HG02642 (cell line): ENCODE measurements around the gene ABHD4.
"Not testable (repeated sequence)": the region's sequence is repeated elsewhere in the genome, so short reads cannot be mapped to it uniquely, and the experiment has no call there.

Source experiments
- ATAC-seq: cut with Tn5 transposase; IDR thresholded peaks from one replicate; pipeline ENCODE4 v1.9.1; 2021; ENCODE audit warnings: mild to moderate bottlenecking; ENCODE audit not compliant: unreplicated experiment, poor library complexity

ABHD4 gene, protein sequence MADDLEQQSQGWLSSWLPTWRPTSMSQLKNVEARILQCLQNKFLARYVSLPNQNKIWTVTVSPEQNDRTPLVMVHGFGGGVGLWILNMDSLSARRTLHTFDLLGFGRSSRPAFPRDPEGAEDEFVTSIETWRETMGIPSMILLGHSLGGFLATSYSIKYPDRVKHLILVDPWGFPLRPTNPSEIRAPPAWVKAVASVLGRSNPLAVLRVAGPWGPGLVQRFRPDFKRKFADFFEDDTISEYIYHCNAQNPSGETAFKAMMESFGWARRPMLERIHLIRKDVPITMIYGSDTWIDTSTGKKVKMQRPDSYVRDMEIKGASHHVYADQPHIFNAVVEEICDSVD

DNA sequence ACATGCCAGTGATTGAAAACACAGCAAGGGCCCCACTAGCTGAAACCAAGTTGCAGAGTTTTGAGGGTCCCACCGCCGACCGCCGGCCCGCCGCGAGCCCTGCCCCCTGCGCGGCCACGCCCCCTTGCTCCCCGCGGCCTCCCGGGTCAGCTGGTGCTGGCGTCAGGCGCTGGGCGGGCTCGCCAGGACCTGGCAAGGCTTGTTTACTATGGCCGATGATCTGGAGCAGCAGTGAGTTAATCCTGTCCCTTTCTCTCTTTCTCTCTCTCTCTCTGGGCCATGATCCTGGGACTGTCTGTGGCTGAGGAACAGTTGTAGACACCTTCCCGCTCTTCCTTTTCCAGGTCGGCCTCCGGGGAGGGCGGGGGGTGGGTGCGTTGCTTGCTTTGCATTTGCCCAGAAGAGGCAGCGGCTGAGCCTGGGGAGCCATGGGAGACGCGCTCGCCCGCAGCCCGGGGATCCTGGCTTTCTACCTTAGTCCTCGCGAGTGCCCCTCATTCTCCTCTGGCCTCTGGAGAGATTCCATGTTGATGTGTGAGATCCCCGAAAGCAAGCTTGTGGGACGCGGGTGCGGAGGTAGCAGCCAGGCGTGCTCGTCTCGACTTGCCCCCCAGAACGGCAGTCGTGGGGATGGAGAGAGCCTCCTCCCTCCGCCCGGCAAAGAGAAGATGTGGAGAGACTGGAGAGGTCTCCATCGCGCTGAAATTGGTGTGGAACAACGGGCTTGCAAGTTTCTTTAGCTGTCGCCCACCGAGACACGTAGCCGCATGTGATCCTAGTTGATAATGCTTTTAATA lies at the start of gene ABHD4:
TSS of gene ABHD4 (plus strand) at position 202 of the 797 bp plus-strand sequence. CDS start at position 209, 7 bp downstream.
- peak; percentile 87 for ATAC-seq

DNA sequence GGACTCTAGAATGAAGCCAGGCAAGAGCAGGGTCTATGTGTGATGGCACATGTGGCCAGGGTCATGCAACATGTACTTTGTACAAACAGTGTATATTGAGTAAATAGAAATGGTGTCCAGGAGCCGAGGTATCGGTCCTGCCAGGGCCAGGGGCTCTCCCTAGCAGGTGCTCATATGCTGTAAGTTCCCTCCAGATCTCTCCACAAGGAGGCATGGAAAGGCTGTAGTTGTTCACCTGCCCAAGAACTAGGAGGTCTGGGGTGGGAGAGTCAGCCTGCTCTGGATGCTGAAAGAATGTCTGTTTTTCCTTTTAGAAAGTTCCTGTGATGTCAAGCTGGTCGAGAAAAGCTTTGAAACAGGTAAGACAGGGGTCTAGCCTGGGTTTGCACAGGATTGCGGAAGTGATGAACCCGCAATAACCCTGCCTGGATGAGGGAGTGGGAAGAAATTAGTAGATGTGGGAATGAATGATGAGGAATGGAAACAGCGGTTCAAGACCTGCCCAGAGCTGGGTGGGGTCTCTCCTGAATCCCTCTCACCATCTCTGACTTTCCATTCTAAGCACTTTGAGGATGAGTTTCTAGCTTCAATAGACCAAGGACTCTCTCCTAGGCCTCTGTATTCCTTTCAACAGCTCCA lies 48.7 kb upstream of the ABHD4 start:
- ATAC-seq = no peak

DNA sequence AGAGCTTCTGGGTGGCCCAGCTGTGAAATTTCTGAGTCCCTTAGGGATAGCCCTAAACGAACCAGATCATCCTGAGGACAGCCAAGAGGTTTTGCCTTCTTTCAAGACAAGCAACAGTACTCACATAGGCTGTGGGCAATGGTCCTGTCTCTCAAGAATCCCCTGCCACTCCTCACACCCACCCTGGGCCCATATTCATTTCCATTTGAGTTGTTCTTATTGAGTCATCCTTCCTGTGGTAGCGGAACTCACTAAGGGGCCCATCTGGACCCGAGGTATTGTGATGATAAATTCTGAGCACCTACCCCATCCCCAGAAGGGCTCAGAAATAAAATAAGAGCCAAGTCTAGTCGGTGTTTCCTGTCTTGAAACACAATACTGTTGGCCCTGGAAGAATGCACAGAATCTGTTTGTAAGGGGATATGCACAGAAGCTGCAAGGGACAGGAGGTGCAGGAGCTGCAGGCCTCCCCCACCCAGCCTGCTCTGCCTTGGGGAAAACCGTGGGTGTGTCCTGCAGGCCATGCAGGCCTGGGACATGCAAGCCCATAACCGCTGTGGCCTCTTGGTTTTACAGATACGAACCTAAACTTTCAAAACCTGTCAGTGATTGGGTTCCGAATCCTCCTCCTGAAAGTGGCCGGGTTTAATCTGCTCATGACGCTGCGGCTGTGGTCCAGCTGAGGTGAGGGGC lies 48.0 kb upstream of the ABHD4 start:
- peak; percentile 67 for ATAC-seq

DNA sequence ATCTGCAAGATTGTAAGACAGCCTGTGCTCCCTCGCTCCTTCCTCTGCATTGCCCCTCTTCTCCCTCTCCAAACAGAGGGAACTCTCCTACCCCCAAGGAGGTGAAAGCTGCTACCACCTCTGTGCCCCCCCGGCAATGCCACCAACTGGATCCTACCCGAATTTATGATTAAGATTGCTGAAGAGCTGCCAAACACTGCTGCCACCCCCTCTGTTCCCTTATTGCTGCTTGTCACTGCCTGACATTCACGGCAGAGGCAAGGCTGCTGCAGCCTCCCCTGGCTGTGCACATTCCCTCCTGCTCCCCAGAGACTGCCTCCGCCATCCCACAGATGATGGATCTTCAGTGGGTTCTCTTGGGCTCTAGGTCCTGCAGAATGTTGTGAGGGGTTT lies 46.5 kb upstream of the ABHD4 start:
- ATAC-seq = no peak

DNA sequence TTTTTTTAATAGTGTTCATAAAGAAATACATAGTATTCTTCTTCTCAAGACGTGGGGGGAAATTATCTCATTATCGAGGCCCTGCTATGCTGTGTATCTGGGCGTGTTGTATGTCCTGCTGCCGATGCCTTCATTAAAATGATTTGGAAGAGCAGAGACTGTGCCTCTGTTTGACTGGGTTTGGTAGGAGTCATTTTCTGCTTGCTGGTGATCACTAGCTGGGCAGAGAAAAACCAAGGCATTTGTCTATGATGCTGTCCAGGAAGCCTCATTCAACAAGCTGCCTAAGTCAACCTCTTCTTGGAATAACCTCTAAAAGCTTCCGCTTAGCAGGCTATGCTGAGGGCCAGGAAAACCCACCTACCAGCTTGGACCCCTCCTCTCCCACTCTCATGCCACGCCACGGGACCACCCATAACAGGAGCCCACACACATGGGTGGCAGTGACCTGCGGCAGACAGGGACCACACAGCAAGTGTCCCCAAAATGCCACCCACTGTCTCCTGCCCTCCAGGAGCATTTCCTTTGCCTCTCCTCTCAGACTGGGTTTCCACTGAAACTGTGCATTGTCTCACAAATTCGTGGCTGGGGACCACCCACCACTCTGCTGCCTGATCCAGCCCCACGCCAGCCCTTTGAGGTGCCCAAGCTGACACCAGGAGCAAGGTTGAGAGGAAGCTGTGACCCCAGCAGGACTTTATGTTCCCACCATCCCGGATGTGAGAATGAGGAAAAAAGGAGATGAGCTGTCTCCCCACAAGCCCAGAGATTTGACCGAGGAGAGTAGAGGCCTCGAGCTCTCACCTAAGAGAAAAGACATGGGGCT lies 45.9 kb upstream of the ABHD4 start:
- no peak for ATAC-seq

DNA sequence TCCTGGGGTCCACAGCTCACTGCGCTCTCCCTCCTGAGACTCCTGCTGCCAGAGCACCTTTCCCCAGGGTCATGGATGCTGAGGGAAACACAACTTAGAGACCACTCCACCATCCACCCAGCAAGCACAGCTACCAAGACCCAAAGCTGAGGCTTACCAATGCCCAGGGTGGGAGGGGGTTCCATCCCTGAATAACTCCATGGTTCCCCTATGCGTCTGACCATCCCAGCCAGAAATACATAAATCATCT lies 45.3 kb upstream of the ABHD4 start:
- ATAC-seq = no peak

DNA sequence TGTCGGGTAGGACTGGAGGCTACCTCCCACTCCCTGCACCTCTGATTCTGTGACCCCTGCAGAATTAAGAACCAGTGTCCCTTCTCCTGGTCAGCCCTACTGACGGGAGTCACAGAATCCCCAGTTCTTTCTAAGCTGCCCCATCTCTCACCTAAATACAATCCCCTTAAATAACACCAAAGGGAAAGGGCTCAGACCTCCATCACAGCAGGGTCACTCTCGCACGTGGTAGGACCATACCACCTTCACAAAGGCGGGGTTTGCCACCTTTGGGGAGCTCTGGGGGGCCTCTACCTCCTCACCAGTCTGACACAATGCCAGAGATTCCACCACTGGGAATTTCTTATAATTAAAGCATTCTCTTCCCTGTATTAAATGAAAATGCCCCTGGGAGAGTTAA lies 44.7 kb upstream of the ABHD4 start:
- no peak for ATAC-seq

DNA sequence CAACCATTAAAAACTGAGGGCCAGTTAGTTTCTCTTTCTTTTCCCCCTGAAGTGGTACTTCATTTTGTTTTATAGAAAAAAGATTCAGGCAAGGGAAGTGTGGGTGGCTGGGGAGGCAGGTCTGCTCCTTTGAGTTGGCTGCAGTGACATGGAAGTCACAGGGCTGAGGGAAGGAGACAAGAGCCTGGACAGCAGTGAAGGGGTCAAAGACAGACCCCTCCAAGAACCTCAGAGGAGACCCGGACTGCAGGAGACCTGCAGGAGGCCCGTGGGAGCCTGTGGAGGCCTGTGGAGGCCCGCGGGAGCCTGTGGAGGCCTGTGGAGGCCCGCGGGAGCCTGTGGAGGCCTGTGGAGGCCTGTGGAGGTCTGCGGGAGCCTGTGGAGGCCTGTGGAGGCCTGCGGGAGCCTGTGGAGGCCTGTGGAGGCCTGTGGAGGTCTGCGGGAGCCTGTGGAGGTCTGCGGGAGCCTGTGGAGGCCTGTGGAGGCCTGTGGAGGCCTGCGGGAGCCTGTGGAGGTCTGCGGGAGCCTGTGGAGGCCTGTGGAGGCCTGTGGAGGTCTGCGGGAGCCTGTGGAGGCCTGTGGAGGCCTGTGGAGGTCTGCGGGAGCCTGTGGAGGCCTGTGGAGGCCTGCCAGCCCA lies 44.1 kb upstream of the ABHD4 start:
- not testable (repeated sequence) for ATAC-seq

DNA sequence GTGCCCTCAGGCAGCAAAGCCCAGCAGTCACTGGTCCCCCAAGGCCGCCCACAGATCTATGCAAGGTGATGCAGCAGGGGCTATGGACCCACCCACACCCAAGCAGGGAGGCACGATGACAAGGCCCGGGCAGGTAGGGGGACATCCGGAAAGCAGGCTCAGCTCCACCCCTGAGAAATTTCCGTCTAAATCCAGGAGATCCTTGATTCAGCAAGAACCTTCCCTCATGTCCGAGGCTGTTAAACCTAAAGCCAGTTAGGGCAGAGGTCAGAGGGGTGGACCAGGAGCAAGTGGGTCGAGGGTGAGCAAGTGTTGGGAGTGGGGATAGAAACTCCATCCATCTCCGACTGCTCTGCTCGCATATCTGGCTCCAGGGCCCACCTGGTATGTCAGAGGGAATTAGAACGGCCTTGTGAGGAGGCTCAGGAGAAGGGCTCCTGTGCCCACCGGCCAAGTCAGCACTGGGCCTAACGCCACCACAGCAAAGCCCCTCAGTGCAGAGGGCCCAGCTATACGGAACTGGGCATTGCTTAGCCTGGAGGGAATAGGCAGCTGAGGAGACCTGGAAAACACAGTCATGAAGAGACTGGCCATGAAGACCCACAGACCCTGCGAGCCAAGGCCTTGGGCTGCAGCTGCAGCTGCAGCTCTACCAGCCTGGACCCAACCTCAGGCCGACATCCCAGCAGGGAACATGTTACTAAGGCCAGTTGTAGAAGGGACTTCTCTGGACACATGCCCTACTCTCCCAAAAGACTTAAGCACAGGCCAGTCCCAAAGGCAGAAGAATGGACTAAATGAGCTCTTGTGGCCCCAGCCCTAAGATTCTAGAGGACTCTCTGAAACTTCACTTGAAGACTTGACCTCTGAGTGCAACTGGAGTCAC lies 43.4 kb upstream of the ABHD4 start:
- ATAC-seq = no peak

DNA sequence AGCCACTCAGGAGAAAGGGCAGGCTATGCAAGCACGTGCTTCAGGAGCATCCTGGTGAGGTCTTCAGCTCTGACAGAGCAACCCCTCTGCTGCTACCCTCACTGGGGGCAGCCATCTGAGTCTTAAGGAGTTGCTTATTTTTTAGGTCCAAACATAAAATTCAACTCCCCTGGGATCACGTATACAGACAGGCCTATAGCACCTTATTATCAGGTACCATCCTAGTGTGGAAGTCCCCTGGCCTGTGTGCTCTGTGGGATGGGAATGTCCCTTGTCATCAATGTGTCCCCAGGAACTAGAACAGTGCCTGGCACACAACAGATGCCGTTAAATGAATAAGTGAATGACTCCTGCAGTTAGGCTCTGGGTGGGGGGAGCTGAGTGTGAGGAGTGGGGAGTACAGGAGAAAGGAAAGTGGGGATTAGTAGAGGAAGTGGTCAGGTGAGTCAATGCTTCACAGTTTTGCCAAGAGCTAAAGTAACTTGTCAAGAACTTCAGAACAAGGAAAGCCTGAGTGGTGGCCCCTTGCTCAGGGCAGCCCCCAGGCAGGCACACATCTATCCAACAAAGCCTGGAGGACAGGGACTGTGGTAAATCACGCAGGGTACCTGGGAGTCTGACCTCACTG lies 42.6 kb upstream of the ABHD4 start:
- ATAC-seq = peak; percentile 9

DNA sequence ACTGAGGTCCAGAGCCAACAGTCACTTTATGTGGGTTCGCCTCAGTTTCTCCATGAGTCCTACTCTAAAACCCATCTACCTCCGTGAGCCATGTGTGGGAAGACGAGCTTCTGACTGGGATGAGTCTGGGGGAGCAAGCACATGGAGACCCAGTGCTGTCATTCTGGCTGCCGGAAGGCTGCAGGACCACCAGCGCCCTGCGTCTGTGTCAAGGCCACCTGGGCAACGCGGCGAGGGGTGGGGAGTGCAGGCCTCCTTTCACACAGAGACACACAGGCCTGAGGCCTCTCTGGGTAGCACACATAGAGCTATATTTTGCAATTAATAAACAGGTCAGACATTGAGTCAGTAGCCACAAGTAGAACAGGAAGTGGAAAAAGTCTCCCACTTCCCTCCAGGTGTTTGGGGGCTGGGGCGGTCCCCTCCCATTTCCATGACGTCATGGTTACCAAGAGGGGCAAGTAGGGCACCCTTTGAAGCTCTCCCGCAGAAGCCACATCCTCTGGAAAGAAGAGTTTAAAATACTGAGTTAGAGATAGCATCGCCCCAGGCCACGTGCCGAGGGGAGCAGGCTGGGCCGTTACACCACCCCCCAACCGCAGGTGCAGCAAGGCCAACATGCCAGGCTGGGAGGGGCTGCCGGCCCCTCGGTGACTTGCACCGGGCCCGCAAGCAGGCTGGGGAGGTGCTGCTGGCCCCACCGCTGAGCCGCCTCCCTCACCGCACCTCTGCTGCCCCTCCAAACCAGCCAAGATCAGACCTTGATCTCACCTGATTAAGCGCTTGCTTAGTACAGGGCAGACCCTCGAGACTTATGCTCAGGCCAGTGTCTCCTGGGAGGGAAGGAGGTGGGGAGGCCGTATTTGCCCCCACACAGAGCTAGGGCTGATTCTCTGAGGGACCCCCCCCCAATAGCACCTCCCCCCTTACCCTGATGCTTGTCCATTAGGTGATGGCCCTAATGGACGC lies 41.8 kb upstream of the ABHD4 start:
- peak; percentile 69 for ATAC-seq

DNA sequence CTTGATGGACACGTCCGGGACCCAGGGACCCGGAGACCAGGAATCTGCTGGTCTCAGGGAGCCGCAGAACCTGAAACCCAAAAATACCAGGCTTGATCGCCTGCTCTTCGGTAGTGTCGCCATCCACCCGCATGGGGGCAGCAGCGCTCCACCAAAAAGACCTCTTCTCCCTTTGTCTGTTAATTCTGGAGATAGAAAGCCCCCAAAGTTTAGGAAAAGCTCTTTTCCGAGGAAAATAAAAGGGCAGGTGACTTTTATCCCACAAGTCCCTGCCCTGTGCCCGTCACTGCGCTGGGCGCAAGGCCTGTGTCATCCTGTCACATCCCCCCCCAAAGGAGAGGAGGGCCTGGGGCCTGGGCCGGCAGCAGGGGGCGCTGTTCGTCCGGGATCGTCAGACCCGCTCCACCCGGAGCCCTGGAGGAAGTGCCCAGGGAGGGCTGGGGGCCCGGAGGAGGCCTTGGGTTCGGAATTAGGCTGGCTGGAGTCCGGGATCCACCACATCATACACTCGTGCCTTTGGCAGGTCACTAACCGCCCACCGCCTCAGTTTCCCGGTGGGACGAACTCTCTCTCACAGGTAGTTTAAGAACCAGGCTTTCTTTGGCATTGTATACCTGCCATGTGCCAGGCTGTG lies 41.0 kb upstream of the ABHD4 start:
- ATAC-seq = peak; percentile 39

DNA sequence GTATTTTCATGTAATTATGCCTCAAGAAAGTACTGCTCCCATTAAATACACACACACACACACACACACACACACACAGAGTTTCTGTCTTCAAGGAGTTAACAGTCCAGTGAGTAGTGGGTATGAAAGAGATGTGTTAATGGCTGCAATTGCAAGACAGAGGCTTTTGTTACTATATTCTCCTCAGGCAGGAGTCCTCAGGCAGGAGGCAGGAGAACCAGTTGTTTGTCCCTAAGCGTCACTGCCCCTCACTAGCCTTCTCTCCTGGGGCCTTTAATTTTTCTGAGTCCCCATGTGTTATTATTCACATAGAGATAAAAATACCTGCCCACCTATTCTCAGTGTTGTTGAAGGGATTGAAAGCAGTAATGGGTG lies 40.3 kb upstream of the ABHD4 start:
- no peak for ATAC-seq

DNA sequence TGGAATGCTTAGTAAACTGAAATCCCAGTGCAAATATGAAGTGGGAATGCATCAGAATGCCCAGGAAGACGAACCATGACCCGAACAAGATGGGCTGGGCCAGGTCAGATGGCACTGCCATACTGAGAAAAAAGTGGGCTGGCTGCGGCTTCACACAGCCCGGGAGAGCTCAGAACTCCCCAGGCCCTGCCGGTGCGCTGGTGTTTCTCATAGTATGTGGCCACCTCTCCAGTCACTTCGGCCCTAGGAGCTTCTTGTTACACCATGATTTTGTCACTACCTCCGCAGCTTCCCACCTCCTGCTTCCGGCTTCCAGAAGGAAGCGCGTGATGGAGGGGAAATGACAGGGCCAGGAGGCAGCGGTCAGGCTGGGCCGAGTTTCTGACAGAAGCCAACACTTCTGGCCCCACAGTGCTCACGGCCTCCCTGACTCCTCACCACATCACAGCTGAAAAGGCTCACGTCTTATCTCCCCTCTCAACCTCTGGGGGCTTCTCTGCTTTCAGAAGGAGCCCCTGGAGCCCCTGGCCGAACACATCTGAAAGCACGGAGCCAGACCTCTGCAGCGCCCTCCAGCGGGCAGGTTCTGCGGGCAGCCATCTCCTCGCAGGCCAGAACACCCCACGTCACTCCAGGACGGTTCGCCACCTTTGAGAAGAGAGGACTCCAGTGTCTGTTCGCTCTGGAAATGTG lies 39.7 kb upstream of the ABHD4 start:
- no peak for ATAC-seq

DNA sequence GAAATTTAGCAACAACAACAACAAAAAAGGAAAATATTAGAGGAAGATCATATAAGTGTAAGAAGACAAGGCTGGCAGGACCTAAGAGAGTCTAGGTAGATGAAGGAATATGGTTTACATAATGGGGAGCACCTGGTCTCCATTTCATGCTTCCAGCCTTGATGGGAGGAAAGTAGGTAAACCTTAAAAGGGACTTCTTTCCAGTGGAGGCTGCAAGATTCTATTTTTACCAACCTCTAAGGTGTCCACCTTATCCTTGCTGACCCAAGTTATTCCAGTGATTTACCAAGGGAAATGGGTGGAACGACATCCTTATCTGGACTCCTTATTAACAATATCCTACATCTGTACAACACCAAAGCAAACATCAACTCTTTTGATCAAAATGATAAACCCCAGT lies 39.1 kb upstream of the ABHD4 start:
- ATAC-seq = no peak
